HCT116 (cell line): ENCODE measurements around the gene GP1BA.

Experiments
- CTCF ChIP-seq, 3 experiments: fragments of 200-600 bp in 1 of 3; sonication (generic) in 1 of 3; IDR thresholded peaks in 2 of 3; conservative IDR thresholded peaks in 1 of 3; 2 replicates each; pipeline ENCODE4 v1.5.1; 2012 to 2017; ENCODE audit warnings: low read depth in 2 of 3, low read length in 2 of 3, antibody characterized with exemption in 1 of 3, borderline replicate concordance in 1 of 3, control low read depth in 1 of 3, mild to moderate bottlenecking in 1 of 3, mixed read lengths in 1 of 3, mixed run types in 1 of 3, moderate library complexity in 1 of 3; ENCODE audit not compliant: insufficient read depth in 1 of 3
- EGR1 ChIP-seq: IDR thresholded peaks from 2 replicates; pipeline ENCODE4 v1.6.1; 2012; ENCODE audit warnings: low read depth
- EZH2 ChIP-seq: fragments of 200-600 bp; sonication (generic); IDR thresholded peaks from 2 replicates; pipeline ENCODE4 v1.6.1; 2017; ENCODE audit warnings: antibody characterized with exemption, mixed run types
- MAX ChIP-seq: IDR thresholded peaks from 2 replicates; pipeline ENCODE4 v1.6.1; 2012
- POLR2A ChIP-seq: IDR thresholded peaks from 2 replicates; pipeline ENCODE4 v1.7.0; 2011; ENCODE audit warnings: borderline replicate concordance; ENCODE audit not compliant: insufficient read depth, insufficient read length; ENCODE audit errors: extremely low read depth
- POLR2AphosphoS5 ChIP-seq: IDR thresholded peaks from 2 replicates; pipeline ENCODE4 v1.6.1; 2011; ENCODE audit warnings: mild to moderate bottlenecking, low read depth, low read length, moderate library complexity
- SIN3A ChIP-seq: IDR thresholded peaks from 2 replicates; pipeline ENCODE4 v1.6.1; 2012; ENCODE audit warnings: low read depth
- YY1 ChIP-seq: IDR thresholded peaks from 2 replicates; pipeline ENCODE4 v1.6.1; 2011; ENCODE audit warnings: low read length, low read depth, moderate library complexity, mild to moderate bottlenecking; ENCODE audit not compliant: insufficient replicate concordance; ENCODE audit errors: extremely low read depth
- ZNF274 ChIP-seq: fragments of 200-500 bp; sonication (Bioruptor generic); IDR thresholded peaks from 2 replicates; pipeline ENCODE4 v1.6.1; 2014; ENCODE audit warnings: mild to moderate bottlenecking, low read depth, low read length, inconsistent platforms

- peak; percentile 77 to 90 (median 88) for TF ChIP-seq CTCF (IDR thresholded peaks at IDR 0.05 in 2 of 3, conservative IDR thresholded peaks at IDR 0.05 in 1 of 3; ENCODE audit: borderline replicate concordance in 1 of 3, insufficient read depth in 1 of 3, low read depth in 2 of 3, low read length in 2 of 3)
- TF ChIP-seq EGR1 = no peak
- no peak for TF ChIP-seq MAX
- no peak for TF ChIP-seq POLR2A
- TF ChIP-seq ZNF274 = no peak
- TF ChIP-seq YY1 = peak; percentile 54
- TF ChIP-seq POLR2AphosphoS5 = no peak
- TF ChIP-seq EZH2 = no peak
- TF ChIP-seq SIN3A = no peak
Measured at GRCh38 chr17:4908711-4909496, 23.2 kb upstream of the GP1BA start.
